ENCODE measurements around the gene BAD.
A peak's percentile ranks its signal among the peaks of the same experiment; 100 is the strongest.

BAD gene

DNA sequence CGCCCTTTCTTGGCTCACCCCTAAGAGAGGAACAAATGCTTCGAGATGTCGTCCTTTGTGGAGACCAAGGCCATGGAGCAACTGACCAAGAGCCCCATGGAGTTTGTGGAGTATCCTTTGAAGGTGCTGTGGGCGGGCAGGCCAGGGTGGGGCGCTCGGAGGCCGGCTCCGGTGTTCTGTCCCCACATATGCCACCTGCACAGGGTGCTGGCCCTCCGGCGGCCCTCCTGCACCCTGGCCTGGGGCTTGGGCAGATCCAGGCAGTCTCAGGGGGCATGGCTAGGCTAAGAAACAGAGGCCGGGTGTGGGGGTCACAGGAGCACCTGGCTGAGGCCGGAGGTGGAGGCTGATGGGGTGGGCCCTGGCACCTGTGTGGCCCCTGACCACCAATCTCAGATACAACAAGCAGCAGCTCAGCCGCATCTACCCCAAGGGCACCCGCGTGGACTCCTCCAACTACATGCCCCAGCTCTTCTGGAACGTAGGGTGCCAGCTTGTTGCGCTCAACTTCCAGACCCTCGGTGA lies 22.8 kb downstream of the BAD start:
- no peak for DNase-seq

- DNase-seq = no peak
These were observed 24.2 kb downstream of the BAD start for GRCh38 chr11:64260147-64260708.

DNA sequence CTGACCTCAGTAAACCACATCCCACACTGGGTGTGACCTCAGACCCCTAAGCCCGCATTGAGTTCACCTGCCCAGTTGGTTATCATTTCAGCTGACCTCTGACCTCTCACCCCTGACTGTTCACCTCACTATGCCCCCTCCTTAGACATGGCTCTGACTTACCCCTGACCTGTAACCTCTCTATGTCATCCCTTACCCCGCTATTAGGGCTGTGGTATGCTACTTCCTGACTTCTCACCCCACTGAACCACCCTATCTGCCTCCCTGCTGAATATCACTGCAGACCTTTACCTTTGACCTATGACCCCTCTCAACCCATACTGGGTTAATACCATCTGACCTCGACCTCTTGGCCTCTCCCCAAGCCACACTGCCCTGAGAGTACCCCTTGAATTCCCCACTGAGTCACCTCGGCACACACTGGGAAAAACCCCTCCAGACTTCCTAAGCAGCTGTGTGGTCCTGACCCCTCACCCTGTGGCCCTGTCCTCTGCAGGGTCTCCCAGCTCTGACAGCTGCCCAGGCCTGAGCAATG lies 24.9 kb downstream of the BAD start:
- DNase-seq = no peak

GRCh38 chr11:64258946-64259532 lies 25.4 kb downstream of the BAD start:
- no peak for DNase-seq

DNA sequence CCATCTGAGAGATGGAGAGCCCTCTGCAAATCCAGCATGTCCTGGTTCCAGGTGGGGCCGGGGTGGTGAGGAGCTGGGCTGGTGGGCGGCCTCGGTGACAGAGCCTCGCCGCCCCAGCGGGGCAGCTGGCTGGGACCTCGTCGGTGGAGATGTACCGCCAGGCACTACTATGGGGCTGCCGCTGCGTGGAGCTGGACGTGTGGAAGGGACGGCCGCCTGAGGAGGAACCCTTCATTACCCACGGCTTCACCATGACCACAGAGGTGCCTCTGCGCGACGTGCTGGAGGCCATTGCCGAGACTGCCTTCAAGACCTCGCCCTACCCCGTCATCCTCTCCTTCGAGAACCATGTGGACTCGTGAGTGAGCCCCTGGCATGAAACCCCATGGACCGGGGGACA lies 26.1 kb downstream of the BAD start:
- DNase-seq = no peak

DNA sequence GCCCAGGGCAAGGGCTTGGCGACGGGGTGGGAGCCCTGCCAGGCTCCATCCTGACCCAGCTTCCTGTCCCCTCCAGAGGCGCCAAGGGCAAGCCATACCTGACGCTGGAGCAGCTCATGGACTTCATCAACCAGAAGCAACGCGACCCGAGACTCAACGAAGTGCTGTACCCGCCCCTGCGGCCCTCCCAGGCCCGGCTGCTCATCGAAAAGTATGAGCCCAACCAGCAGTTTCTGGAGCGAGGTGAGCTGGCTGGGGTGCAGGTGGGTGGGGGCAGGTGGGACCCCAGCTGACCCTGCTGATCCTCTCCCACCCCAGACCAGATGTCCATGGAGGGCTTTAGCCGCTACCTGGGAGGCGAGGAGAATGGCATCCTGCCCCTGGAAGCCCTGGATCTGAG lies 28.2 kb downstream of the BAD start:
- no peak for DNase-seq

- DNase-seq = no peak
These were observed 29.0 kb downstream of the BAD start for GRCh38 chr11:64255135-64256128.

- no peak for DNase-seq
These were observed 30.1 kb downstream of the BAD start for GRCh38 chr11:64254326-64254725.

- DNase-seq = peak in 32 of 56 donors; percentile 10 to 76 (median 38)
These were observed 31.0 kb downstream of the BAD start for GRCh38 chr11:64253481-64253880.

- DNase-seq = no peak
These were observed 31.4 kb downstream of the BAD start for GRCh38 chr11:64253043-64253442.

- DNase-seq = peak in 4 of 56 donors; percentile 21 to 26 (median 24)
These were observed 32.2 kb downstream of the BAD start for GRCh38 chr11:64252003-64252872.

DNA sequence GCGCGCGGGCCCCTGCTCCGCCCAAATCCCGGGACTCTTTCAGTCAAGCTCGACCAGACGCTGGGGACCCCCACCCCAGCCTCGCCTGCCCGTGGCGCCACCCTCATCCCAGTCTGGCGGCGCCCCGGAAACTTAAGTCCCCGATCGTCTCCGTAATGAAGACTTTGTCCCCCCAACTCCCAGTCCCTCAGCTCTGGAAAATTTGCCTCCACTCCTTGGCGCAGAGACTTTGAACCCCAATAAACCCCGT lies 32.8 kb downstream of the BAD start:
- no peak for DNase-seq

DNA sequence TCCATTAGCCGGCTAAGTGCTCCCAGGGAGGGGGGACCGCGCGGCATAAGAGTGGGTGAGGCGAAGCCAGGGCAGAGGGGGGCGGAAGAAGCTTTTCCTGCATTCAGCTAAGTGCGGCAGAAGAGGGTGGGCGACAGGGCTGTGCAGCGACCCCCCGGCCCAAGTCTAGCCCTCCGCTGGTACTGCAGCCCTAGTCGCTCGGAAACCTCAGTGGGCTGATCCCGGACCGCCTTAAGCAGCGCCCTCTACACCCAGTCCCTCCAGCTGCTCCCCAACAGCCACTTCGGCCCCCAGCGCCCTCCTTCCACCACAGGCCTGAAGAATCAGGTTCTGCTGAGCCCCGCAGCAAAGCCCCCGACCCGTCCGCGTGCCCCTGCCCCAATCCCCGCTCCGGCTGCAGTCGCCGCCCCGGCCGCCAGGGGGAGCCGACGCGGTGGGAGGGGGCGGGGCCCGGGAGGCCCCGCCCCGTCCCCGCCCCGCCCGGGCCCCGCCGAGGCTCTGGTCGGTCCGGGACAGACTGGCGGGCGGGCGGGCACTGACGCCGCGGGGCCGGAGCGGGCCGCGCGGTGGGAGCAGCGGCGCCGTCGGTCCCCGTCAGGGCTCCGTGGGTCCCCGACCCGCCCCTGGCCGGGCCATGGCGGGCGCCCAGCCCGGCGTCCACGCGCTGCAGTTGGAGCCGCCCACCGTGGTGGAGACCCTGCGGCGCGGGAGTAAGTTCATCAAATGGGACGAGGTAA lies 33.3 kb downstream of the BAD start, which contains the start of gene PLCB3:
Gene PLCB3, plus strand, starts transcription at position 515 of the 737 bp plus-strand sequence. Its CDS starts 120 bp downstream, at position 635.
- peak in 30 of 56 donors; percentile 17 to 82 (median 30) for DNase-seq

DNA sequence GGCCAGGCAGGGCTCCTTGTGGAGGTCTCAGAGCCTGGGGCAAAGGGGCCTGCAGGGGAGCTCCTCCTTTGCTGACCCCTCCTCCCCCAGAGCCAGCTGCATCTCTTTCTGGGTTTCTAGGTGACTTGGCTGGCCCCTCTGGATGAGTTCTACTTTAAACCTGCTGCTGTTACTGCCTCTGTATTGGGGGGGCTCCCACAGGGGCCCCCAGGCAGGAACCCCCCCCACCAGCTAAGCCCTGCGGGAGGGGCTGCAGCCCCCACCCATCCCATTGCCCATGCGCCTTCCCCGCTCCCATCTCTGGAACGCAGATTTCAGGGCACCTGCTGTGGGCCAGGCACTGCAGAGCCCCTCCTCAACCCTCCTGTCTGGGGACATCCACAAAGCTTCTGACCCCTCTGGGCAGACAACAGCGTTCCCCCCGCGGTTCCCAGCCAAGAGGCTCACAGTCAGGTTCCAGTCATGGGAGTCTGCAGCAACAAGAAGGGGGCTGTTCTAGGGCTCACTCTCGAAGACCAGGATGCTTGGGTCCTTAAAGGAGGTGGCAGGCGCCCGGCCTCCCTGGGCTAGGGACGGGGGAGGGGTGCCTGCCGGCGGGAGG lies 34.0 kb downstream of the BAD start:
- no peak for DNase-seq

DNA sequence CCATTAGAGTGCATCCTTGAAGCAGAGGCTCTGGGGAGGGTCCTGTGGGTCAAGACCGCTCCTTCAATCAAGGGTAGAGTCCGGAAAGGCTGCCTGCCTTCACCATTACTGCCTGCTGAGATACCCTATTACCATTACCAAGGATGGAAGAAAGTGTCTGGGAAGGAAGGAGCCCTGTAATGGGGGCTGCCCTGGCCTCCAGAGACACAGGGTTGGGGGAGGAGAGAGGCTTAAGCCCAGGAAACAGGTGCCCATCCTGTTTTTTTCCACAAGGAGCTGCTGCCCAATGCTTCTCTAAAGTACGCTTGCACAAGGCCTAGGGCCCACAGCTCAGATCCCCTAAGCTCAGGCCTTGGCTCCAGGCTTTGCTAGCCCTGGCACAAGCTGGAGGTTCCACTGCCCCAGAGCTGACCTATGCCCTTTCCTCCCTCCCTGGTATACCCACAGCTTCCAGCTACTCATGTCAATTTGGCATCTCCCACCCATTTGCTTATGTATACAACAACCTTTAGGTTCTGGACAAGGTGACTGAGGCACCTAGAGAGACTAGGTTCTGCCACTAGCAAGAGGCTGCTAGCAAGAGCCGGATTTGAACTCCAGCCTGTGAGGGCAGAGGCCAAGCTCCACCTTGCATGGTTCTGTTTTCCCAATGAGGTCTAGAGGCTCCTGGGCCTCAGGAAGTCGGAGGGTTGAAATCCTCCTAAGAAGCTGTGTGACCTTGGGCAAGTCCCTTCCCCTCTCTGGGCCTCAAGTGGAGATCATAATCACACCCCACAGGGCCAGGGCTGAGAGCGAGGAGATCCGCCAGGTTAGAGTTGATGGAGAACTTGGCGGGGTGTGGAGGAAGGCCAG lies 34.7 kb downstream of the BAD start:
- no peak for DNase-seq

DNA sequence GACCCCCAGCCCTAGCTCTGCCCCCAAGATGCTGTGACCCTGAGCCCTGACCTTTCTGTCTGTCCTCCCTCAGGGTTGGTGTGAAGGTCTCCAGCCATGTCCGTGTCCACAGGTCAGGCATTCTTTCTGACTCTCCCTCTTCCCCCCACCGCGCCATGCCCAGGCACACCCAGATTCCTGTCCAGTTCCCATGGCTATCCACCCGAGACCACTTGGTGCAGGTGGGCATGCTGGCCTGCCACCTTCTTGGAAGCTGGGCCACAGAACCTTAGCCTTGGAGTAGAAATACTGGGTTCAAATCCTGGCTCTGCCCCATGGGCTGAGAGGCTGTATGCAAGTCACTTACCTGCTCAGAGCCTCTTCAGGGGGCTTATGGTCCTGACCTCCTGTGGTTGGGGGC lies 35.4 kb downstream of the BAD start:
- no peak for DNase-seq

DNA sequence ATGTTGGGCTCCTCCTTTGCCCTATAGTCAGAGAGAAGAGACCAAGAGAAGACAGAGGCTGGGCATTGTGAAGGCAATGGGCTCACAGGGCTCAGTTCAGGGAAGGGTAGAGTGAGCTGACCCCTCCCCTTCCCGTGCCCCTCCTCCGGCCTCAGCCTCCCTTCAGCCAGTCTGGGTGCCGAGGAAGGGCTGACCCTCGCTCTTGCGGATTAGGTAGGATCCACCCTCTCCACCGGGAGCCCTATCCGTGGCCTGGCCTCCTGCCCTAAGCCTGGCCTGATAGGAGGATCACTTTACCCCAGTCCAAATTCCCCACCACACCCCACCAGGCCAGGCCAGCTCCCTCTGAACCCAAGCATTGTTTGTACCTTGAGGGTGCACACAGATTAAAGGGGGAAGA lies 35.9 kb downstream of the BAD start:
- DNase-seq = no peak

- DNase-seq = peak in 2 of 56 donors; percentile 54 to 57
These were observed 36.5 kb downstream of the BAD start for GRCh38 chr11:64247729-64248531.

All from nucleus accumbens (tissue), 56 donors.